ENCODE measurements around the gene ZNF638.
"Not testable (repeated sequence)": the region's sequence is repeated elsewhere in the genome, so short reads cannot be mapped to it uniquely, and the experiment has no call there.

Gene ZNF638

GRCh38 chr2:71402427-71402826 lies 70.8 kb downstream of the ZNF638 start:
- no peak for DNase-seq

GRCh38 chr2:71409611-71410010 lies 78.0 kb downstream of the ZNF638 start:
- no peak for DNase-seq

GRCh38 chr2:71410696-71411095 lies 79.1 kb downstream of the ZNF638 start:
- DNase-seq, result no peak

GRCh38 chr2:71416866-71417265 lies 85.3 kb downstream of the ZNF638 start:
- DNase-seq, result not testable (repeated sequence)

GRCh38 chr2:71417300-71418202 lies 86.0 kb downstream of the ZNF638 start:
- DNase-seq, result no peak

- DNase-seq, result no peak
These were observed 87.6 kb downstream of the ZNF638 start for GRCh38 chr2:71419145-71419544.

- no peak for DNase-seq
These were observed 88.4 kb downstream of the ZNF638 start for GRCh38 chr2:71419976-71420375.

- DNase-seq, result no peak
These were observed 91.2 kb downstream of the ZNF638 start for GRCh38 chr2:71422786-71423185.

GRCh38 chr2:71423817-71424420 lies 92.3 kb downstream of the ZNF638 start:
- no peak for DNase-seq

GRCh38 chr2:71426721-71427120 lies 95.1 kb downstream of the ZNF638 start:
- no peak for DNase-seq

GRCh38 chr2:71428472-71429383 lies 97.1 kb downstream of the ZNF638 start:
- DNase-seq, result no peak

GRCh38 chr2:71445142-71445541 lies 113.6 kb downstream of the ZNF638 start:
- DNase-seq, result not testable (repeated sequence)

GRCh38 chr2:71446505-71446904 lies 114.9 kb downstream of the ZNF638 start:
- DNase-seq, result no peak

- no peak for DNase-seq
These were observed 117.8 kb downstream of the ZNF638 start for GRCh38 chr2:71449343-71449742.

GRCh38 chr2:71451705-71452104 lies 120.1 kb downstream of the ZNF638 start:
- no peak for DNase-seq

- no peak for DNase-seq
These were observed 121.0 kb downstream of the ZNF638 start for GRCh38 chr2:71452565-71452964.

- no peak for DNase-seq
These were observed 122.0 kb downstream of the ZNF638 start, which contains the start of gene DYSF for GRCh38 chr2:71453404-71454220. Gene DYSF, plus strand, starts transcription at chr2:71453561.

- DNase-seq, result no peak
These were observed 122.8 kb downstream of the ZNF638 start for GRCh38 chr2:71454221-71455010.

- DNase-seq, result no peak
These were observed 123.6 kb downstream of the ZNF638 start for GRCh38 chr2:71455011-71455740.

GRCh38 chr2:71455741-71456569 lies 124.4 kb downstream of the ZNF638 start:
- no peak for DNase-seq

All from stimulated activated naive CD4-positive, alpha-beta T cell treated with Interleukin-2 at 50 U/mL for 16 hours (primary cell).